Measurements from ENCODE around the gene PFKFB3.

DNA sequence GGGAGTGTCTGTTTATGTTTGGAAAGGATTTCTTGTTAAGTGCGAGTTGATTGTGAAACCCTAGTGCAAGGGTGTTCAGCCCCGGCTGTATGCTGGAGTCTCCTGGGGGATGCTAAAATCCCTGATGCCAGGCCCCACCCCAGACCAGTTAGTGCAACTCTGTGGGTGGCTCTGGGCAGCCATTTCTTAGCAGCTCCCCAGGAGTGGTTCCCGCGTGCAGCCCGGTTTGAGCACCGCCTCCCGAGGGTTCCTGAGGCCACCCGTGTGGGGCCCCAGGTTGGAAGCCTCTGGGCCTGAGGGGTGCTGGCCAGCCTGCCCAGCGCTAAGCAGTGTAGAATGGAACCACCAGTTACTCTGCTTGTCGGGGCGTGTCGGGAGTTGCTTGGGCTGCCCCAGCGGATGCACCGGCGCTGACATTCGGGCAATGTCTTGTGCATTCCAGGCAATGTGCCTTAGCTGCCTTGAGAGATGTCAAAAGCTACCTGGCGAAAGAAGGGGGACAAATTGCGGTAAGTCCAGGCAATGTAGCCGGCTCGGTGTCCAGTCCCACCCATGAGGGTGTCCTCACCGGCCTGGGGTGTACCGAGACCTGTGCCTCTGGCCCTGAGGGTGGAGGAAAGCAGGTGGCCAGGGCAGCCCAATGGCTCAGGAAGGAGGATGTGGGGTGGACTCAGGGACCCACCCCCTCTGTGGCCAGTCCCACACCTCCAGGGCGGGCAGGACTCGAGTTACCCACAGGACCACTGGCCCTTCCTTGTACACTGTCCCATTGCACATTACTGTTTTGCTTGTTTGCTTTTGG is 13.2 kb downstream of the PFKFB3 start:
- TF ChIP-seq EZH2 (IDR thresholded peaks at IDR 0.05; ENCODE audit: insufficient read depth, poor library complexity, severe bottlenecking) (no peak), EZH2phosphoT487 (IDR thresholded peaks at IDR 0.05; ENCODE audit: insufficient read depth, low read depth) (no peak)
